ENCODE measurements around the gene ZSWIM6.

ZSWIM6 gene

DNA sequence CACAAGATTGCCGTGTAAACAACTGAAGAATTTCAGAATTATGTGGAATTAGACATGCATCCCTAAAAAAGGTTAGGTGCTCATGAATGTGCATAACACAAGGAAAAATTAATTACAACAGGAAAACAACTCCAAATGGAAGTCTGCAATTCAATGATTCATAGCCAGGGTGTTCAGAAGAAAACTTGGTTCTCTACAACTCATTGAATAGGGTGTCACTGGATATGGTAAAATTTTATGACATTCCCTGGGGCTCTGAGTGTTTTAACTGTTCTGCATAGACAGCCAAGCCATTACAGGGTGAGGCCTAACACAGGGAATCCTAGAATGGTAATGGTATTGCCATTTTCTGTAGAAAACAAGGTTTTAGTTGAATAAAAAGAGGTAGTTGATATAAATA, 24.4 kb upstream of the ZSWIM6 start:
- no peak for DNase-seq

DNA sequence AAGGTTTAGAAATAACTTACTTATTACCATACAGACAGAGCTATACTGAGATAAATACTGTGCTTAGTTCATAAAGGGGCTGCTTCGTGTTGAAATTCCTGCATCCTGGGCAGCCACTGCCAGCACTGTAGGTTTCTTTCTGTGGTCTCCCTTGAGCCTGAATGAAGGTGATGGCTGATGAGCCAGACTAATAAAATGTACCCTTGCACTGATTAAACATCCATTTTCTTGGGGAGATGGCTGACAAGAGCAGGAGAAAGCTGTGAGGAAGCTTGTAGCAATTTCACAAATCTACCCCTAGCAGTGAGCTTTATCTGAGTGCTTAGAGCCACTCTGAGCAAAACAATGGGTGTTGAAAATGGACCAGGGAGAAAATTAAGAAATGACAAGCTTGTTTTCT, 23.3 kb upstream of the ZSWIM6 start:
- DNase-seq, result no peak

DNA sequence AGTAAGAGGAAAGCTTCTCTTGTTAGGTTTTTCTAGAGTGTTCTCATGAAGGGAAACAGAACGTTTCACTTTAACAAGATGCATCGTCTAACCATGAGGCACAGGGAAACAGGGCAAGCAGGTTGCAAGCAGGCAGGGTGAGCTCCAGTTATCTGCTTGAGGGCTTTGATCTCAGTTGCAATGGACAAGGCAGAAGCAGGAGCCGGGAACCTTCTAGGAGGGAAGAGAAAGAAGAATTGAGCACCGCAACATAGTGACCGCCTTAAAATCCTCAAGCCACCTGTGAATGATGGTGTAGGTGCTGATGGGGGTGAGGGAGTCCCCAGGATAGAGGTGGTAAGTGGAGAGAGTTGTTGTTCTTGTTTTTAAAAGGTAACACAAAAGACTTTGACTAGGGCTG, 22.9 kb upstream of the ZSWIM6 start:
- DNase-seq, result no peak

GRCh38 chr5:61311056-61311610, 20.9 kb upstream of the ZSWIM6 start:
- DNase-seq, result no peak

- no peak for DNase-seq
Observed at GRCh38 chr5:61311836-61312808, 19.9 kb upstream of the ZSWIM6 start.

DNA sequence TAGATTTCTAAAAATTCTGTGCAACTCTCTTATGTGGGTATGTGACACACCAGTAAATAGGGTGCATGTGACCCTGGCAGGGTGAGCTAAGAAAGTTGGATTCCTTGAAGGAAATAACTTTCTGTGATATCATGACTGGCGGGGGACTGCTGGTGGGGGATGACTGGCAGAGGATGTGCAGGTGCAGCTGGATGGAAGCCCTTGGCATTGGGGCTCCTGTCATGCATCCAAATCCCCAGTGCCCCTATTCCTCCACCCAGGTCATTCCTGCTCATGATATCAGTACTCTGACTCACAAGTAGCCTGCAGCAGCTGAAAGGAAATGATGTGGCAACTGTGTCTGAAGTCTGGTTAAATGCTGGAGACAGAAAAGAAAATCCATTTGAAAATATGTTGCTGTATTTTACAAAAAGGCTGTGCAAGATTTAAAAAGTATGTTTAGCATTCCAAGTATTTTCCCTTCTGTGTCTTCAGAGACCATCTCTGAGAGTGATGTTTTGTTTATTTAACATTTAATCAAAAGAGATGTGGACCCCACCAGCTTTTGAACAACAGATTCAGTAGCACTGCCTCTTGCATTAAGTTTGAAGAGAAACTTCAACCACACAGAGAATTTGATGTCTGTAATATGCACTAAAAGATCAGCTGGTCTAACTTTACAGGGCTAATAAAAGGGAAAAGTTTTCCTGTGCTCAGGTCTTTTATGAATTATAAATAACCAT, 17.9 kb upstream of the ZSWIM6 start:
- no peak for DNase-seq

GRCh38 chr5:61318376-61318775, 13.7 kb upstream of the ZSWIM6 start:
- no peak for DNase-seq

GRCh38 chr5:61319388-61320146, 12.5 kb upstream of the ZSWIM6 start:
- no peak for DNase-seq

DNA sequence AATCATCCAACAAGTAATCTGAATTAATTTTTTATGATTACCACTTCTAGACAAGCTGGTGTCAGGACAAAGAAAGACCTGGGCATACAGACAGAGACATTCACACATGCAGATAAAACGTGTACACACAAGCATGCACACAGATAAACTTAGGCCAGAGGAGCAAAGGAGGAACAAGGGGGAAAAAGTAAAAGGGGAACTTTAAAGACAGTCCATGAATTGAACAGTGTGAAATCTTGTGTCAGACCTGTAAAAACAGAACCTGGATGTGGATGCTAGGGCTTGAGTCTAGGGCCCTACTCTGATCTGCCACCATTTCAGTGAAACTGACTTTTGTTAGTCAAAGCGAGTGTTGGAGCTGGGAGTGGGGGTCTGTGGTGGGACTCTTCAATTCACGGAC, 11.2 kb upstream of the ZSWIM6 start:
- no peak for DNase-seq

- DNase-seq, result no peak
Observed at GRCh38 chr5:61321669-61322068, 10.4 kb upstream of the ZSWIM6 start.

DNA sequence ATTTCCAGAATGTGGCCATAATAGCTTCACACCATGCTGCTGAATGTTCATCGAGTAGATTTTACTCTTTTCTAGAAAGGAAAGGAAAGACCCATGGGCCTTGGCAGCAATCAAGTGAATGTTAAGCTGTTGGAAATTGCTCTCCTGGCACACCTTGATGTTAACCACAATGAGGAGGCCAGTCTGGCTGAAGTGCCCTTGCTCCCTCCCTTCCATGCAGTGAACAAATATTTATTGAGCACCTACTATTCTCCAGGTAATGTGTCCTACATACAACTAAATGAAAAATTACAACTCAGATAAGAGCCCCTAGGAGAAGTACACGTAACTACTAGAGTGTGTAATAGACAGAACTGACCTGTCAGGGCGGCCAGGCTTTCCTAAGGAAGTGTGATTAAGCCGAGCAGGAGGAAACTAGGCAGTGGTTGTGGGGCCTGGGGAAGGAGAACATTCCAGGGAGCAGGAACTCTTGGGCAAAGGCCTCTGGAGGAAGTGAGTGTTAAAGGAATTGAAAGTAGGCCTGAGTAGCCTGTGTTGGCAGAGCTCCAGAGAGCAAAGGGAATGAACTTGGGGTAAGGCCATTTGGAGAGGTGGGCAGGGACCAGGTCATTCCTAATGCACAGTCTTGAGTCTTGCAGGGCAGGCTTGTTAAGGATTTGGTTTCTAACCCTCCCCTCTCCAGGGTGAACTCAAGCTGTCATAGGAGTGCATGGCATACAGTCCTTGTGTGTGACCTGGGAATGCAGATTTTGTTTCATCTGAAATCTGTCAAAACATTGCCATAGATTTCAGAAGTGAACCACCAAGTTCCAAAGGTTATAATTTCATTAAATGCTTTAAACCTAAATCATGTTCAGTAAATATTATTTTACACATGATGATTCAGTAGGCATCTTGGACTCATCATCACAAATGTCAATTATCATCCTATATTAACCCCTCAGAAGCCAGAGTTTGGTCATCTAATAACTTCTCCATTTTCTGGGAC, 9.0 kb upstream of the ZSWIM6 start:
- no peak for DNase-seq

GRCh38 chr5:61327760-61328753, 4.0 kb upstream of the ZSWIM6 start:
- DNase-seq, result no peak

DNA sequence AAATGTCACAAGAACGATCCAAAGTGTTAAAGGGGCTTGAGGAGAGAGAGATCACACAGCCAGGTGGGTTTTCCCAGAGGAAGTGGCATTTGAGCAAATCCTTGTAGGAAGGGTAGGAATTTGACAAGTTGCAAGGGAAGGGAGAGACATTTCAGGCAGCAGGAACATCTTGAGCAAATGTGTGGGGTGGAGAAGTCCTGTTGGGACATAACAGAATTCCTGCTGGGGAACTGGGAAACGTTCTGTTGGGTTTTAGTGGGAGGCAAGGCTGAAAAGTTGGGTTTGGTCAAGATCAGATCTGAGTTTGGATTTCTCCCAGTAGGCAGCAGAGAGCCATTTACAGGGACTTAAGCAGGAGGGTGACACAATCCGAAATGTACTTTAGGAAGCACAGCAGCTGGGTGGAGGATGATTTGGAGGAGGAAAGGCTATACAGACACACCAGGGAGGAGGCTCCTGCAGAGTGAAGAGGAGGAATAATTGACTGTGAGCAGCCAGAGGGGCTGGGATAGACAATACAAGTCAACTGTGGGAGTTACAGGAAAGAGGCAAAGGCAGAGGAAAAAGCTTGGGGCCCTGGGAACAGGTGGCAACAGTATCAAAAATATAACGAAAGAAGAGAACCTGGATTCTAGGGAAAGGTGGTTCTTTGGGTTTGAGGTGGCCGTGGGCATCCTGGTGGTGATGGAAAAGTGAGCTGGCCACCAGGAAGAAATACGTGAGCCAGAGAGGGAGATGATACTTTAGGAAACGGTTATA, 3.1 kb upstream of the ZSWIM6 start:
- no peak for DNase-seq

GRCh38 chr5:61329550-61330128, 2.4 kb upstream of the ZSWIM6 start:
- DNase-seq, result peak; percentile 33

GRCh38 chr5:61330341-61330844, 1.7 kb upstream of the ZSWIM6 start:
- DNase-seq, result peak; percentile 18

GRCh38 chr5:61330845-61331406, 1.1 kb upstream of the ZSWIM6 start:
- peak; percentile 75 for DNase-seq

GRCh38 chr5:61332358-61332749, 296 bp downstream of the ZSWIM6 start:
- peak; percentile 54 for DNase-seq

DNA sequence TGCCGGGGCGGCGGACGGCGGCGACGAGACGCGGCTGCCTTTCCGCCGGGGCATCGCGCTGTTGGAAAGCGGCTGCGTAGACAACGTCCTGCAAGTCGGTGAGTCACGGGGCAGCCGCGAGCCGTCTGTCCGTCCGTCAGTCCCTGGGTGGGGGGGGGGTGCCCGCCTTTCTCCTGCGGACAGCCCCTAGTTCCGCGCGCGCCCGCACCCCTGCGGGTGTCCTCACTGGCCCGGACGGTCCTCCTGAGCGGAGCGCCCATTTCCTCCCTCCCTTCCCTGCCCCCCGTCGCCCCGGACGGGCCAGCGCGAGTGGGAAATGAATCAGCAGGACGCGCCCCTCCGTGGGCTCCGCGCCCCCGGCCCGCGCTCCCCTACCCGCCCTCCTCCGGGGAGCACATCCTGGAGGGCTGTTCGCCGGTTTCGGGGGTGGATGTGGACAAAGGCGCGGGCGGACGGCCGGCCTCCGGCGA, 828 bp downstream of the ZSWIM6 start:
- DNase-seq, result peak; percentile 36
